CD14-positive monocyte (primary cell): Measurements from ENCODE around the gene COL27A1. TPM values are rescaled to one million over a fixed set of nuclear protein-coding genes. Genes with fewer than 3 reads are reported as not detected.

ENCODE experiments used
- DNase-seq, 3 donors: peaks; one replicate each; pipeline ENCODE4 v3.0.0-alpha.2; 2011 to 2022
- H2AFZ ChIP-seq: 2 replicates; pipeline ENCODE4 v1.6.0; 2012; ENCODE audit warnings: mild to moderate bottlenecking, low read depth, low read length, inconsistent platforms; ENCODE audit not compliant: insufficient read depth, poor library complexity, severe bottlenecking
- H3K27ac ChIP-seq, 2 donors: 1 replicate in 1 of 2; 2 replicates in 1 of 2; pipeline ENCODE4 v1.5.1; 2012 to 2013; ENCODE audit warnings: low read length in 2 of 2, control low read depth in 1 of 2, inconsistent platforms in 1 of 2, low read depth in 1 of 2, mild to moderate bottlenecking in 1 of 2
- H3K27me3 ChIP-seq, 2 donors: one replicate each; pipeline versions ENCODE4 v1.6.0 to v1.6.1; 2011 to 2013; ENCODE audit warnings: low read length in 2 of 2; ENCODE audit not compliant: control insufficient read depth in 2 of 2, insufficient read depth in 2 of 2
- H3K36me3 ChIP-seq, 2 donors: replicated peaks in 1 of 2; 1 replicate in 1 of 2; 2 replicates in 1 of 2; pipeline versions ENCODE4 v1.5.1 to v1.6.1; 2012 to 2013; ENCODE audit warnings: low read length in 2 of 2, control low read depth in 1 of 2, inconsistent platforms in 1 of 2, mild to moderate bottlenecking in 1 of 2; ENCODE audit not compliant: insufficient read depth in 2 of 2, control insufficient read depth in 1 of 2
- H3K4me1 ChIP-seq, 2 donors: 1 replicate in 1 of 2; 2 replicates in 1 of 2; pipeline versions ENCODE4 v1.5.1 to v1.6.1; 2012 to 2013; ENCODE audit warnings: low read length in 2 of 2, control low read depth in 1 of 2, inconsistent platforms in 1 of 2, mild to moderate bottlenecking in 1 of 2, moderate library complexity in 1 of 2; ENCODE audit not compliant: insufficient read depth in 2 of 2, control insufficient read depth in 1 of 2
- H3K4me2 ChIP-seq: replicated peaks from 2 replicates; pipeline ENCODE3; 2012; ENCODE audit warnings: low read length, moderate library complexity, mild to moderate bottlenecking; ENCODE audit not compliant: poor library complexity, severe bottlenecking; ENCODE audit errors: extremely low read depth
- H3K4me3 ChIP-seq, 3 experiments: fragments of 200-600 bp in 1 of 3; sonication (generic) in 1 of 3; replicated peaks in 1 of 3; 1 replicate in 2 of 3; 2 replicates in 1 of 3; pipeline ENCODE4 v1.5.1; 2011 to 2013; ENCODE audit warnings: low read length in 3 of 3, mild to moderate bottlenecking in 3 of 3, control low read depth in 2 of 3, low read depth in 2 of 3, inconsistent platforms in 1 of 3, moderate library complexity in 1 of 3
- H3K79me2 ChIP-seq: 2 replicates; pipeline ENCODE4 v1.6.0; 2012; ENCODE audit warnings: mild to moderate bottlenecking, control low read depth, inconsistent platforms, low read length, moderate library complexity; ENCODE audit not compliant: insufficient read depth
- H3K9ac ChIP-seq: 2 replicates; pipeline ENCODE4 v1.6.0; 2017; ENCODE audit warnings: low read length, mild to moderate bottlenecking; ENCODE audit not compliant: insufficient read depth, poor library complexity, severe bottlenecking
- H3K9me3 ChIP-seq, 2 donors: replicated peaks in 1 of 2; 1 replicate in 1 of 2; 2 replicates in 1 of 2; pipeline versions ENCODE4 v1.5.1 to v1.6.1; 2012 to 2013; ENCODE audit warnings: low read length in 2 of 2, control low read depth in 1 of 2; ENCODE audit not compliant: control insufficient read depth in 1 of 2, insufficient read depth in 1 of 2
- H4K20me1 ChIP-seq: 2 replicates; pipeline ENCODE4 v1.6.0; 2012; ENCODE audit warnings: mild to moderate bottlenecking, low read length, control low read depth, moderate library complexity; ENCODE audit not compliant: insufficient read depth
- H3K27ac Mint-ChIP-seq, 7 donors: one replicate each; pipeline ENCODE4 v1.8.0; 2020; ENCODE audit warnings: mild to moderate bottlenecking in 7 of 7, mixed read lengths in 7 of 7, moderate library complexity in 6 of 7, inconsistent platforms in 2 of 7
- H3K27me3 Mint-ChIP-seq, 3 donors: one replicate each; pipeline ENCODE4 v1.8.0; 2021 to 2022; ENCODE audit warnings: low read depth in 3 of 3, mild to moderate bottlenecking in 3 of 3, mixed read lengths in 3 of 3, moderate library complexity in 3 of 3, inconsistent platforms in 1 of 3
- H3K36me3 Mint-ChIP-seq, 2 donors: one replicate each; pipeline ENCODE4 v1.8.0; 2020; ENCODE audit warnings: mixed read lengths in 2 of 2, inconsistent platforms in 1 of 2, mild to moderate bottlenecking in 1 of 2
- H3K4me1 Mint-ChIP-seq: one replicate; pipeline ENCODE4 v1.8.0; 2020; ENCODE audit warnings: mild to moderate bottlenecking, mixed read lengths
- H3K4me3 Mint-ChIP-seq, 2 donors: one replicate each; pipeline ENCODE4 v1.8.0; 2020; ENCODE audit warnings: mild to moderate bottlenecking in 2 of 2, mixed read lengths in 2 of 2, moderate library complexity in 1 of 2
- H3K9me3 Mint-ChIP-seq, 7 donors: one replicate each; pipeline ENCODE4 v1.8.0; 2020 to 2022; ENCODE audit warnings: mixed read lengths in 7 of 7, mild to moderate bottlenecking in 6 of 7, moderate library complexity in 6 of 7, inconsistent platforms in 2 of 7
- CTCF ChIP-seq: fragments of 200-600 bp; IDR thresholded peaks from one replicate; pipeline ENCODE4 v1.8.0; 2022; ENCODE audit warnings: antibody characterized with exemption, mild to moderate bottlenecking
- WGBS: methylation state at CpG from one replicate; pipeline ENCODE4 v1.1.5; 2013; ENCODE audit warnings: missing lambda C conversion rate; ENCODE audit not compliant: insufficient coverage; 5-methylcytosine and 5-hydroxymethylcytosine counted together
- intact Hi-C, 2 donors: fragments of 100-400 bp; cut with micrococcal nuclease; formaldehyde crosslinking; loops; one replicate each; pipeline versions ENCODE4 v1.15.0 to v1.15.1; 2023
- polyA plus RNA-seq, 3 donors: library from polyadenylated mRNA; depleted of rRNA in 1 of 3; unstranded in 2 of 3; stranded (reverse) in 1 of 3; fragments of 300-500 nt in 2 of 3; fragments of >200 nt in 1 of 3; fragmentation: Illumina TruSeq in 2 of 3; gene quantifications; 1 replicate in 2 of 3; 2 replicates in 1 of 3; pipeline ENCODE4 v1.2.3, GENCODE V29; 2012 to 2021

The COL27A1 gene
- polyA plus RNA-seq, 3 donors: 0.03 TPM; not detected in 2

- Histone ChIP-seq H3K27ac (no peak overlapping the region), H2AFZ (no peak overlapping the region), H3K27me3 (peaks cover 0 to 8% of the 10 kb centered on the region in 2 donors), H3K4me1 (no peaks in the 10 kb centered on the region), H3K79me2 (no peaks in the 10 kb centered on the region), H3K9me3 (peaks cover 0 to under 1% of the 10 kb centered on the region in 2 donors), H3K9ac (no peak overlapping the region), H3K36me3 (no peaks in the 10 kb centered on the region), H4K20me1 (no peaks in the 10 kb centered on the region), H3K4me2 (no peak overlapping the region), H3K4me3 (no peak overlapping the region)
- no peak for TF ChIP-seq CTCF
- Mint-ChIP-seq H3K9me3 (peaks cover 0 to 5% (median 0%) of the 10 kb centered on the region in 7 donors), H3K27ac (no peak overlapping the region), H3K36me3 (no peaks in the 10 kb centered on the region), H3K4me1 (no peaks in the 10 kb centered on the region), H3K4me3 (no peak overlapping the region), H3K27me3 (peaks cover 13 to 19% (median 13%) of the 10 kb centered on the region in 3 donors)
- 90% methylated on average over 6 of the region's 13 CpGs for WGBS
- no peak for DNase-seq
- intact Hi-C loops: no loop called here
Observed at GRCh38 chr9:114289106-114289505, 133.8 kb downstream of the COL27A1 start.

- no peak overlapping the region for H3K27ac ChIP-seq
- H3K79me2 ChIP-seq: no peaks in the 10 kb centered on the region
- no peak overlapping the region for H3K4me2 ChIP-seq
- intact Hi-C loops: loop anchor here (5.0 kb wide), 2 partner anchors 133 to 183 kb away; partner anchors contain the start of gene COL27A1 (in 1 of the 2)
- 87% methylated on average over 10 of the region's 13 CpGs for WGBS
- no peak for TF ChIP-seq CTCF
- peaks cover 0 to 10% (median 5%) of the 10 kb centered on the region in 7 donors for H3K9me3 Mint-ChIP-seq
- no peaks in the 10 kb centered on the region for H3K4me1 ChIP-seq
- H2AFZ ChIP-seq: no peak overlapping the region
- H3K27me3 ChIP-seq: peaks cover 0 to 8% of the 10 kb centered on the region in 2 donors
- no peaks in the 10 kb centered on the region for H3K36me3 ChIP-seq
- peaks cover 11 to 19% (median 15%) of the 10 kb centered on the region in 3 donors for H3K27me3 Mint-ChIP-seq
- no peak overlapping the region for H3K9ac ChIP-seq
- DNase-seq: no peak
- no peak overlapping the region for H3K4me3 ChIP-seq
- peaks cover 0 to 8% of the 10 kb centered on the region in 2 donors for H3K9me3 ChIP-seq
- H3K27ac Mint-ChIP-seq: no peak overlapping the region
- H3K4me3 Mint-ChIP-seq: no peak overlapping the region
- no peaks in the 10 kb centered on the region for H3K4me1 Mint-ChIP-seq
- no peaks in the 10 kb centered on the region for H4K20me1 ChIP-seq
- H3K36me3 Mint-ChIP-seq: no peaks in the 10 kb centered on the region
Observed at GRCh38 chr9:114289571-114290481, 134.5 kb downstream of the COL27A1 start.
